Measurements from ENCODE around the gene CCNL2. TPM values are rescaled to one million over a fixed set of nuclear protein-coding genes. Genes with fewer than 3 reads are reported as not detected.

CCNL2 gene
- total and polyA plus RNA-seq, 2 of the 13 experiments (the other 11 are each of a cell fraction or from before 2014, with no cell fraction given): 105 to 340 TPM

GRCh38 chr1:1361982-1362423, 37.1 kb downstream of the CCNL2 start (continued):
- no peak for TF ChIP-seq ZNF703 (CRISPR knock-in tag; IDR thresholded peaks at IDR 0.05; ENCODE audit: borderline replicate concordance)
- no peak for TF ChIP-seq ZNF143 (CRISPR knock-in tag; IDR thresholded peaks at IDR 0.05)
- 0 out of 2 replicates have a peak, but pooled peaks have one; percentile 50 for TF ChIP-seq DNMT1 (CRISPR knock-in tag; IDR thresholded peaks at IDR 0.05)
- TF ChIP-seq ZNF672 (CRISPR knock-in tag; IDR thresholded peaks at IDR 0.05): no peak
- no peak for TF ChIP-seq REL (CRISPR knock-in tag; conservative IDR thresholded peaks at IDR 0.05)
- no peak for TF ChIP-seq NFKB2 (CRISPR knock-in tag; IDR thresholded peaks at IDR 0.05; ENCODE audit: borderline replicate concordance)
- no peak for TF ChIP-seq ZNF709 (CRISPR knock-in tag; IDR thresholded peaks at IDR 0.05)
- TF ChIP-seq ATF7-NPFF (CRISPR knock-in tag; IDR thresholded peaks at IDR 0.05; ENCODE audit: low read depth): 0 out of 2 replicates have a peak, but pooled peaks have one; percentile 30
- TF ChIP-seq KLF16 (CRISPR knock-in tag; IDR thresholded peaks at IDR 0.05): no peak
- TF ChIP-seq MXI1 (IDR thresholded peaks at IDR 0.05; ENCODE audit: borderline replicate concordance, low read depth, low read length): no peak
- no peak for TF ChIP-seq NRL (CRISPR knock-in tag; IDR thresholded peaks at IDR 0.05; ENCODE audit: borderline replicate concordance)
- no peak for TF ChIP-seq DMTF1 (CRISPR knock-in tag; IDR thresholded peaks at IDR 0.05)
- TF ChIP-seq RARA (CRISPR knock-in tag; IDR thresholded peaks at IDR 0.05): peak; percentile 13; the same call in 1 of the 2 replicates
- TF ChIP-seq PATZ1 (CRISPR knock-in tag; IDR thresholded peaks at IDR 0.05): peak; percentile 63
- TF ChIP-seq KLF15 (CRISPR knock-in tag; IDR thresholded peaks at IDR 0.05; ENCODE audit: borderline replicate concordance): no peak
- TF ChIP-seq ARID4A (CRISPR knock-in tag; IDR thresholded peaks at IDR 0.05; ENCODE audit: borderline replicate concordance): peak; percentile 29; the same call in 1 of the 2 replicates
- 0 out of 2 replicates have a peak, but pooled peaks have one; percentile 23 for TF ChIP-seq ZNF441 (CRISPR knock-in tag; IDR thresholded peaks at IDR 0.05; ENCODE audit: borderline replicate concordance)
- TF ChIP-seq ZFX (CRISPR knock-in tag; IDR thresholded peaks at IDR 0.05; ENCODE audit: low read depth): peak; percentile 82
- 0 out of 2 replicates have a peak, but pooled peaks have one; percentile 32 for TF ChIP-seq HDAC2 (CRISPR knock-in tag; IDR thresholded peaks at IDR 0.05)
- no peak for TF ChIP-seq NFIB (CRISPR knock-in tag; IDR thresholded peaks at IDR 0.05; ENCODE audit: borderline replicate concordance)
- TF ChIP-seq HDAC6 (IDR thresholded peaks at IDR 0.05; ENCODE audit: low read depth, low read length): no peak
- TF ChIP-seq ZNF274 (CRISPR knock-in tag; IDR thresholded peaks at IDR 0.05): no peak
